ENCODE results near the gene ZNF556.
A peak's percentile ranks its signal among the peaks of the same experiment; 100 is the strongest.

ZNF556 gene

DNA sequence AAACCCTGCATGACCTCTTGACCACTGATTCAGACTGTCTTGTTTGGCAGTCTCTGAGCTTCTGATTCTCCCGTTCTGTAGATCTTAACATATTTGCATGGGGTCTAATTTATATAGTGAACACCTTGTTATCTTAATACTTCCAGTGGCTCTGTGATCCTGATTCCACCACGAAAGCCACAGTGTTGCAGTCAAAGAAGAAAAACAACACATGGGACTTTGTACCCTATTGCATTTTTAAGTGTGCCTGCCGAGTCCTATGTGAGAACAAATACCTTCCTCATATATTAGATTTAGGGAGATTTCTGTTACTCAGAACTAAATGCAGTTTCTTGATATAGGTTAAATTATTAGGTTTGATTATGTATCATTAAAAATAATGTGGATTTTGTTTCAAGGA lies 12.3 kb upstream of the ZNF556 start:
- TF ChIP-seq EZH2 (IDR thresholded peaks at IDR 0.05; ENCODE audit: borderline replicate concordance, low read depth, low read length, severe bottlenecking), result no peak
- TF ChIP-seq, protein P1, sequence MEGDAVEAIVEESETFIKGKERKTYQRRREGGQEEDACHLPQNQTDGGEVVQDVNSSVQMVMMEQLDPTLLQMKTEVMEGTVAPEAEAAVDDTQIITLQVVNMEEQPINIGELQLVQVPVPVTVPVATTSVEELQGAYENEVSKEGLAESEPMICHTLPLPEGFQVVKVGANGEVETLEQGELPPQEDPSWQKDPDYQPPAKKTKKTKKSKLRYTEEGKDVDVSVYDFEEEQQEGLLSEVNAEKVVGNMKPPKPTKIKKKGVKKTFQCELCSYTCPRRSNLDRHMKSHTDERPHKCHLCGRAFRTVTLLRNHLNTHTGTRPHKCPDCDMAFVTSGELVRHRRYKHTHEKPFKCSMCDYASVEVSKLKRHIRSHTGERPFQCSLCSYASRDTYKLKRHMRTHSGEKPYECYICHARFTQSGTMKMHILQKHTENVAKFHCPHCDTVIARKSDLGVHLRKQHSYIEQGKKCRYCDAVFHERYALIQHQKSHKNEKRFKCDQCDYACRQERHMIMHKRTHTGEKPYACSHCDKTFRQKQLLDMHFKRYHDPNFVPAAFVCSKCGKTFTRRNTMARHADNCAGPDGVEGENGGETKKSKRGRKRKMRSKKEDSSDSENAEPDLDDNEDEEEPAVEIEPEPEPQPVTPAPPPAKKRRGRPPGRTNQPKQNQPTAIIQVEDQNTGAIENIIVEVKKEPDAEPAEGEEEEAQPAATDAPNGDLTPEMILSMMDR (IDR thresholded peaks at IDR 0.05; ENCODE audit: borderline replicate concordance, extremely low read depth, low read length, poor library complexity, severe bottlenecking), result no peak
- Histone ChIP-seq H2AFZ (ENCODE audit: low read depth, low read length) (no peak overlapping the region), H3K9me3 (ENCODE audit: insufficient read depth, low read length, severe bottlenecking) (peaks cover 38% of the 10 kb centered on the region), H3K27ac (ENCODE audit: low read length) (no peak overlapping the region), H3K36me3 (ENCODE audit: insufficient read depth, low read length) (peaks cover 57% of the 10 kb centered on the region), H3K79me2 (ENCODE audit: insufficient read depth, low read length) (peaks cover 6% of the 10 kb centered on the region; the same call in 1 of the 2 replicates), H3K9ac (ENCODE audit: low read depth, low read length) (no peak overlapping the region), H4K20me1 (ENCODE audit: insufficient read depth, low read length) (no peaks in the 10 kb centered on the region), H3K4me3 (ENCODE audit: low read depth in 1 of 2, low read length in 2 of 2) (no peak overlapping the region), H3K27me3 (ENCODE audit: insufficient read depth, low read length, poor library complexity) (no peaks in the 10 kb centered on the region), H3K4me1 (ENCODE audit: insufficient read depth, low read length) (peaks cover 25% of the 10 kb centered on the region), H3K4me2 (ENCODE audit: insufficient read depth, low read length) (no peak overlapping the region)
- DNase-seq (no peak), ATAC-seq (ENCODE audit: insufficient read depth, low read depth) (no peak)

DNA sequence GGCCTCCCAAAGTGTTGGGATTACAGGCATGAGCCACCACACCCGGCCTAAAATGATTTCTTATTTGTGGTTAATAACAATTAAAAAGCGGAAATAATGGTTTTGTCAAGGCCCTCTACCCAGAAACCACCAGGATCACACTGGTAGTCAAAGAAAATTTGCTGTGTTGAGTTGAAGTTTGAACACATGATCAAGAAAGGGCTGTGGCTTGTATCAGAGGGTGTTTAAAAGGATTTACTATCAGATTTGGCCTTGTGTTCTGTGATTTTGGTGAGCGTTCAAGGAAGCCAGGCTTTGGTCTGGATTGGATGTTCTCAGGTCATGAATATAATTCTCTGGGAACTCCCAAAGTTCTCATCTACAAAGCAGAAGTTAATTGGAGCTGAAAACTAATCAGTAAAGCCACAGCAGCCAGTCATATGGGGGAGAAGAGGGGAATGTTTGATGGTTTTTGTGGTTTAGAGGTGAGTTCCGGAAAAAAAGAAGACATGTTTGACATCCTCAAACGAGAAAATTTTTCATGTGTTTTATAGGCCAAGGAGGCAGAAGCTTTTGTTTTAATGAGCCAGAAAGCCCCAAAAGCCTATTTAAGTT lies 10.6 kb upstream of the ZNF556 start:
- H4K20me1 ChIP-seq (ENCODE audit: insufficient read depth, low read length), result no peaks in the 10 kb centered on the region
- no peak overlapping the region for H3K9ac ChIP-seq (ENCODE audit: low read depth, low read length)
- H3K79me2 ChIP-seq (ENCODE audit: insufficient read depth, low read length), result no peaks in the 10 kb centered on the region
- H3K4me2 ChIP-seq (ENCODE audit: insufficient read depth, low read length), result no peak overlapping the region
- peaks cover 28% of the 10 kb centered on the region for H3K9me3 ChIP-seq (ENCODE audit: insufficient read depth, low read length, severe bottlenecking)
- 0 out of 2 replicates have a peak overlapping the region, but pooled peaks have one; percentile 36 for H3K27ac ChIP-seq (ENCODE audit: low read length)
- H3K36me3 ChIP-seq (ENCODE audit: insufficient read depth, low read length), result peaks cover 40% of the 10 kb centered on the region
- DNase-seq (peak; percentile 29), ATAC-seq (ENCODE audit: insufficient read depth, low read depth) (peak; percentile 80)
- no peak overlapping the region for H3K4me3 ChIP-seq (ENCODE audit: low read depth in 1 of 2, low read length in 2 of 2)
- H3K4me1 ChIP-seq (ENCODE audit: insufficient read depth, low read length), result peaks cover 25% of the 10 kb centered on the region
- no peak overlapping the region for H2AFZ ChIP-seq (ENCODE audit: low read depth, low read length)
- no peak for TF ChIP-seq EZH2 (IDR thresholded peaks at IDR 0.05; ENCODE audit: borderline replicate concordance, low read depth, low read length, severe bottlenecking)
- TF ChIP-seq, protein P1 (IDR thresholded peaks at IDR 0.05; ENCODE audit: borderline replicate concordance, extremely low read depth, low read length, poor library complexity, severe bottlenecking), result no peak
- H3K27me3 ChIP-seq (ENCODE audit: insufficient read depth, low read length, poor library complexity), result no peaks in the 10 kb centered on the region

DNA sequence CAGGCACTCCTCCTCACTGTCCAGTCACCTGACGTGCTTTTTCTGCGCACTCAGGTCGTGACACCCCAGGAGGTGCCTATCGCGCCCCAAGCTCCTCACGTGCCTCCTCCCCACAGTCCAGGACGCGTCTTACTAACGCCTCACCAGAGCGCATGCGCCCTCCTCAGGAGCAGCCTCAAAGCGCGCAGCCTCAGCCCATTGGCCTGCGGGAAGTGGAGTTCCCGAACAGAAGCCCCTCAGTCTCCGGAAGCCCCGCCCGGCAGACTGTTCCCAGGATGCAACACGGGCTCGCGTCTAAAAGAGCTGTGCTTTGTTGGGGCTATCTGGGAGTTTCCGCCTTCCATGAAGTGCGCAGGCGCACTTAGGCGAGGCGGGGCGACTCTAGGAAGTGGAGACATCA lies 8.3 kb upstream of the ZNF556 start:
- Histone ChIP-seq H3K4me2 (ENCODE audit: insufficient read depth, low read length) (no peak overlapping the region), H3K4me3 (ENCODE audit: low read depth in 1 of 2, low read length in 2 of 2) (no peak overlapping the region), H3K9me3 (ENCODE audit: insufficient read depth, low read length, severe bottlenecking) (peaks cover 8% of the 10 kb centered on the region), H3K27ac (ENCODE audit: low read length) (no peak overlapping the region), H3K9ac (ENCODE audit: low read depth, low read length) (no peak overlapping the region), H3K79me2 (ENCODE audit: insufficient read depth, low read length) (no peaks in the 10 kb centered on the region), H2AFZ (ENCODE audit: low read depth, low read length) (no peak overlapping the region), H3K4me1 (ENCODE audit: insufficient read depth, low read length) (peaks cover 27% of the 10 kb centered on the region), H3K36me3 (ENCODE audit: insufficient read depth, low read length) (peaks cover 17% of the 10 kb centered on the region), H3K27me3 (ENCODE audit: insufficient read depth, low read length, poor library complexity) (no peaks in the 10 kb centered on the region), H4K20me1 (ENCODE audit: insufficient read depth, low read length) (no peaks in the 10 kb centered on the region)
- TF ChIP-seq, protein P1 (IDR thresholded peaks at IDR 0.05; ENCODE audit: borderline replicate concordance, extremely low read depth, low read length, poor library complexity, severe bottlenecking), result peak; percentile 18
- no peak for TF ChIP-seq EZH2 (IDR thresholded peaks at IDR 0.05; ENCODE audit: borderline replicate concordance, low read depth, low read length, severe bottlenecking)
- DNase-seq (no peak), ATAC-seq (ENCODE audit: insufficient read depth, low read depth) (no peak)

All from DND-41 (cell line).